HepG2 (cell line): ENCODE results near the gene PFKL. TPM values are rescaled to one million over a fixed set of nuclear protein-coding genes. Genes with fewer than 3 reads are reported as not detected.

Source experiments
- ATAC-seq: fragments of 200-7000 bp; cut with Tn5 transposase; 3 replicates; pipeline ENCODE4 v1.9.1; 2020; ENCODE audit warnings: mild to moderate bottlenecking, moderate library complexity
- BruUV-seq: library from RNA; stranded (reverse); fragments of 400-500 nt; replicated peaks from 2 replicates; lab custom pipeline; 2021; lab: Mats Ljungman, UMichigan
- CTCF ChIA-PET: fragments of 300-600 bp; formaldehyde crosslinking; extraction: SDS; loops from one replicate; lab custom pipeline; 2021; ENCODE audit warnings: low total read pairs, inconsistent platforms, low intra/inter-chr PET ratio; lab: Yijun Ruan, JAX
- POLR2A ChIA-PET: fragments of 350-600 bp; sonication (Branson Sonifier 250); formaldehyde crosslinking; loops from one replicate; lab custom pipeline; 2020; ENCODE audit warnings: antibody characterized with exemption, inconsistent platforms; lab: Yijun Ruan, JAX
- DNase-seq: peaks from one replicate; pipeline ENCODE4 v3.0.0-alpha.2; 2015; ENCODE audit warnings: low spot score
- FAIRE-seq: peaks from 3 replicates; lab custom pipeline; 2011; peaks lifted over from hg19 to GRCh38; lab: Jason Lieb, UNC
- H2AFZ ChIP-seq: one replicate; pipeline ENCODE4 v1.6.1; 2011; ENCODE audit warnings: low read length, inconsistent platforms
- H3K27ac ChIP-seq: fragments of 300-600 bp; 3 replicates; pipeline ENCODE4 v1.8.0; 2011; ENCODE audit warnings: mixed run types, mild to moderate bottlenecking, mixed read lengths, low read length, inconsistent platforms; ENCODE audit not compliant: insufficient read depth; ENCODE audit errors: extremely low read length
- H3K27me3 ChIP-seq, 2 experiments: fragments of 200-600 bp in 1 of 2; 2 replicates in 1 of 2; 3 replicates in 1 of 2; pipeline versions ENCODE4 v1.6.0 to v1.8.0; 2011; ENCODE audit warnings: low read length in 2 of 2, mild to moderate bottlenecking in 2 of 2, moderate library complexity in 2 of 2, inconsistent platforms in 1 of 2; ENCODE audit not compliant: insufficient read depth in 2 of 2, control insufficient read depth in 1 of 2
- H3K36me3 ChIP-seq, 2 experiments: fragments of 200-600 bp in 1 of 2; replicated peaks in 1 of 2; 2 replicates in 1 of 2; 3 replicates in 1 of 2; pipeline versions ENCODE4 v1.5.1 to v1.8.0; 2011; ENCODE audit warnings: low read length in 2 of 2, inconsistent platforms in 1 of 2; ENCODE audit not compliant: insufficient read depth in 2 of 2, control insufficient read depth in 1 of 2
- H3K4me1 ChIP-seq: 2 replicates; pipeline ENCODE4 v1.5.1; 2012; ENCODE audit warnings: low read length, inconsistent platforms; ENCODE audit not compliant: insufficient read depth
- H3K4me2 ChIP-seq: 2 replicates; pipeline ENCODE4 v1.6.0; 2011; ENCODE audit warnings: low read depth, low read length, inconsistent platforms
- H3K4me3 ChIP-seq, 3 experiments: fragments of 200-600 bp in 1 of 3; sonication (generic), shearing (Covaris generic) in 1 of 3; replicated peaks in 1 of 3; 2 replicates each; pipeline ENCODE4 v1.5.1; 2011 to 2016; ENCODE audit warnings: low read length in 3 of 3, inconsistent platforms in 2 of 3, low read depth in 2 of 3, mild to moderate bottlenecking in 2 of 3, control low read depth in 1 of 3, mixed read lengths in 1 of 3; ENCODE audit not compliant: insufficient read depth in 1 of 3
- H3K79me2 ChIP-seq: one replicate; pipeline ENCODE4 v1.6.1; 2011; ENCODE audit warnings: low read length, inconsistent platforms; ENCODE audit not compliant: insufficient read depth
- H3K9ac ChIP-seq: 2 replicates; pipeline ENCODE4 v1.6.0; 2011; ENCODE audit warnings: mild to moderate bottlenecking, low read depth, low read length, inconsistent platforms; ENCODE audit not compliant: insufficient read depth
- H3K9me3 ChIP-seq: 2 replicates; pipeline ENCODE4 v1.5.1; 2012; ENCODE audit warnings: mild to moderate bottlenecking, low read length
- H4K20me1 ChIP-seq: 2 replicates; pipeline ENCODE4 v1.6.0; 2011; ENCODE audit warnings: inconsistent platforms, mild to moderate bottlenecking, low read length, moderate library complexity; ENCODE audit not compliant: insufficient read depth
- FOSL2 ChIP-seq: sonication (generic); formaldehyde crosslinking; IDR thresholded peaks from 2 replicates; pipeline ENCODE4 v1.4.0; 2020; ENCODE audit warnings: missing genetic modification reagents
- HOXA5 ChIP-seq: sonication (generic); formaldehyde crosslinking; IDR thresholded peaks from 2 replicates; pipeline ENCODE4 v1.4.0; 2020; ENCODE audit warnings: missing genetic modification reagents
- PLRG1 ChIP-seq: fragments of 450-650 bp; conservative IDR thresholded peaks from 2 replicates; pipeline ENCODE4 v1.6.1; 2016
- SIN3B ChIP-seq: fragments of 150-350 bp; IDR thresholded peaks from 2 replicates; pipeline ENCODE4 v1.6.1; 2014; ENCODE audit warnings: low read length
- SMAD3 ChIP-seq: sonication (generic); formaldehyde crosslinking; IDR thresholded peaks from 2 replicates; pipeline ENCODE4 v1.4.0; 2020; ENCODE audit warnings: missing genetic modification reagents
- SNRNP70 ChIP-seq: fragments of 200-400 bp; formaldehyde crosslinking; IDR thresholded peaks from 2 replicates; pipeline ENCODE4 v1.6.1; 2017; ENCODE audit warnings: mild to moderate bottlenecking, low read depth, low read length, moderate library complexity
- ZNF703 ChIP-seq: sonication (generic); formaldehyde crosslinking; IDR thresholded peaks from 2 replicates; pipeline ENCODE4 v1.5.1; 2020; ENCODE audit warnings: missing genetic modification reagents, mild to moderate bottlenecking, moderate library complexity, borderline replicate concordance
- WGBS: methylation state at CpG from one replicate; pipeline ENCODE4 v1.1.6; 2017; ENCODE audit warnings: low lambda C conversion rate; 5-methylcytosine and 5-hydroxymethylcytosine counted together
- in situ Hi-C: cut with HindIII; loops from 2 replicates; pipeline ENCODE4 v1.10.0; 2017; ENCODE audit warnings: low pct_unique_long_range_greater_than_20kb; ENCODE audit not compliant: extremely low pct_ligation_motif_present
- intact Hi-C: fragments of 100-400 bp; cut with micrococcal nuclease; formaldehyde crosslinking; loops from one replicate; pipeline ENCODE4 v1.10.0; 2022; ENCODE audit not compliant: unreplicated experiment
- polyA plus RNA-seq, 8 experiments: library from polyadenylated mRNA; depleted of rRNA in 3 of 8; stranded (reverse) in 7 of 8; unstranded in 1 of 8; fragments of >200 nt; fragmentation: Illumina TruSeq in 4 of 8; extraction: Trizol in 4 of 8; gene quantifications; 2 replicates each; pipeline versions ENCODE4 v1.2.1 to v1.2.3, GENCODE V29; 2011 to 2016; ENCODE audit warnings: low read depth in 4 of 8, missing spikeins in 1 of 8, mixed read lengths in 1 of 8; ENCODE audit not compliant: insufficient read depth in 1 of 8
- total RNA-seq, 5 experiments: library from RNA; depleted of rRNA; stranded (reverse); fragments of >200 nt; fragmentation: Illumina TruSeq; extraction: Trizol; gene quantifications; 2 replicates each; pipeline ENCODE4 v1.2.3, GENCODE V29; 2016; ENCODE audit warnings: low read depth in 1 of 5
- TF ChIP-seq, protein P1 (sequence below): sonication (generic); formaldehyde crosslinking; IDR thresholded peaks from 2 replicates; pipeline ENCODE4 v1.4.0; 2020; ENCODE audit warnings: missing genetic modification reagents

The PFKL gene
- total and polyA plus RNA-seq, 2 of the 13 experiments (the other 11 are each of a cell fraction or from before 2014, with no cell fraction given): 92.8 to 106 TPM

DNA sequence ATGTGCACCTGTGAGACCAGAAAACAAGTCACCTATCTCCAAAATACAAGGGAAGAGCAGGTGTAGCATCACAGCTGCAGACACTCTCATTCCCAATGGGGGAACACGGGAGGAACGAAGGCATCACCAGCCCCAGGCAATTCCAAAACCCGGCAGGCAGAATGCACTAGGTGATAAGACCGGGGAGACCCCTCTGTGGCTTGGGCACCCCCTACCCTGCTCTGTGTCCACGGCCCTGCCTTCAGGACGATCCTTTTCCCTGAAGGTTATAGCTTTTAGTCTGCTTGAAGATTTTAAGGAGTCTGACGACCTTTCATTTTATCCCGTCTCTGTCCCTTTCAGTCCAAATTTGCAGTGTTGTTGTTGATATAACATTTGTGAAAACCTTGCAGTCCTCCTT is 72.8 kb downstream of the PFKL start:
- H3K36me3 ChIP-seq: no peaks in the 10 kb centered on the region
- TF ChIP-seq, protein P1, sequence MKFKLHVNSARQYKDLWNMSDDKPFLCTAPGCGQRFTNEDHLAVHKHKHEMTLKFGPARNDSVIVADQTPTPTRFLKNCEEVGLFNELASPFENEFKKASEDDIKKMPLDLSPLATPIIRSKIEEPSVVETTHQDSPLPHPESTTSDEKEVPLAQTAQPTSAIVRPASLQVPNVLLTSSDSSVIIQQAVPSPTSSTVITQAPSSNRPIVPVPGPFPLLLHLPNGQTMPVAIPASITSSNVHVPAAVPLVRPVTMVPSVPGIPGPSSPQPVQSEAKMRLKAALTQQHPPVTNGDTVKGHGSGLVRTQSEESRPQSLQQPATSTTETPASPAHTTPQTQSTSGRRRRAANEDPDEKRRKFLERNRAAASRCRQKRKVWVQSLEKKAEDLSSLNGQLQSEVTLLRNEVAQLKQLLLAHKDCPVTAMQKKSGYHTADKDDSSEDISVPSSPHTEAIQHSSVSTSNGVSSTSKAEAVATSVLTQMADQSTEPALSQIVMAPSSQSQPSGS (CRISPR knock-in tag): no peak
- TF ChIP-seq FOSL2 (CRISPR knock-in tag): no peak
- TF ChIP-seq SMAD3 (CRISPR knock-in tag): no peak
- TF ChIP-seq SIN3B: no peak
- no peak for TF ChIP-seq SNRNP70
- no peak for TF ChIP-seq ZNF703 (CRISPR knock-in tag)
- no peak for TF ChIP-seq PLRG1
- no peaks in the 10 kb centered on the region for H3K9me3 ChIP-seq
- H2AFZ ChIP-seq: no peak overlapping the region
- intact Hi-C loops: no loop called here
- H3K27ac ChIP-seq: no peak overlapping the region
- DNase-seq: no peak
- POLR2A ChIA-PET: no interaction called here
- H3K4me3 ChIP-seq: no peak overlapping the region
- no peak for FAIRE-seq
- H3K79me2 ChIP-seq: no peaks in the 10 kb centered on the region
- no peak overlapping the region for H3K9ac ChIP-seq
- CTCF ChIA-PET: no interaction called here
- H3K4me1 ChIP-seq: peaks cover 18% of the 10 kb centered on the region
- 42% methylated on average over 8 of the region's 8 CpGs for WGBS
- ATAC-seq: no peak
- H3K27me3 ChIP-seq: peaks cover 9 to 21% of the 10 kb centered on the region in 2 experiments
- H3K4me2 ChIP-seq: no peak overlapping the region
- BruUV-seq: no TSS peak
- in situ Hi-C loops: no loop called here
- no peaks in the 10 kb centered on the region for H4K20me1 ChIP-seq

- Histone ChIP-seq H3K9ac (no peak overlapping the region), H3K4me3 (no peak overlapping the region), H3K79me2 (no peaks in the 10 kb centered on the region), H4K20me1 (no peaks in the 10 kb centered on the region), H3K27me3 (peaks cover 15 to 41% of the 10 kb centered on the region in 2 experiments), H3K4me2 (no peak overlapping the region), H3K36me3 (no peaks in the 10 kb centered on the region), H3K27ac (no peak overlapping the region), H3K4me1 (peaks cover 11% of the 10 kb centered on the region), H2AFZ (no peak overlapping the region), H3K9me3 (no peaks in the 10 kb centered on the region)
- in situ Hi-C loops: loop anchor here (5.0 kb wide), 2 partner anchors 53 to 108 kb away; no protein-coding TSS in a partner anchor
- CTCF ChIA-PET: no interaction called here
- no peak for TF ChIP-seq HOXA5 (CRISPR knock-in tag)
- WGBS: 74% methylated on average over 20 of the region's 24 CpGs
- POLR2A ChIA-PET: no interaction called here
- intact Hi-C loops: no loop called here
- no peak for FAIRE-seq
- no peak for DNase-seq
- ATAC-seq: no peak
- BruUV-seq: no TSS peak
Observed at GRCh38 chr21:44374601-44375280, 74.9 kb downstream of the PFKL start.
